ENCODE results near the gene ATP8B4. TPM values are rescaled to one million over a fixed set of nuclear protein-coding genes. Genes with fewer than 3 reads are reported as not detected.
"Not testable (repeated sequence)": the region's sequence is repeated elsewhere in the genome, so short reads cannot be mapped to it uniquely, and the experiment has no call there.

ATP8B4 gene
- polyA plus RNA-seq (2012; ENCODE audit: low read depth, missing spikeins): 0.24 TPM

DNA sequence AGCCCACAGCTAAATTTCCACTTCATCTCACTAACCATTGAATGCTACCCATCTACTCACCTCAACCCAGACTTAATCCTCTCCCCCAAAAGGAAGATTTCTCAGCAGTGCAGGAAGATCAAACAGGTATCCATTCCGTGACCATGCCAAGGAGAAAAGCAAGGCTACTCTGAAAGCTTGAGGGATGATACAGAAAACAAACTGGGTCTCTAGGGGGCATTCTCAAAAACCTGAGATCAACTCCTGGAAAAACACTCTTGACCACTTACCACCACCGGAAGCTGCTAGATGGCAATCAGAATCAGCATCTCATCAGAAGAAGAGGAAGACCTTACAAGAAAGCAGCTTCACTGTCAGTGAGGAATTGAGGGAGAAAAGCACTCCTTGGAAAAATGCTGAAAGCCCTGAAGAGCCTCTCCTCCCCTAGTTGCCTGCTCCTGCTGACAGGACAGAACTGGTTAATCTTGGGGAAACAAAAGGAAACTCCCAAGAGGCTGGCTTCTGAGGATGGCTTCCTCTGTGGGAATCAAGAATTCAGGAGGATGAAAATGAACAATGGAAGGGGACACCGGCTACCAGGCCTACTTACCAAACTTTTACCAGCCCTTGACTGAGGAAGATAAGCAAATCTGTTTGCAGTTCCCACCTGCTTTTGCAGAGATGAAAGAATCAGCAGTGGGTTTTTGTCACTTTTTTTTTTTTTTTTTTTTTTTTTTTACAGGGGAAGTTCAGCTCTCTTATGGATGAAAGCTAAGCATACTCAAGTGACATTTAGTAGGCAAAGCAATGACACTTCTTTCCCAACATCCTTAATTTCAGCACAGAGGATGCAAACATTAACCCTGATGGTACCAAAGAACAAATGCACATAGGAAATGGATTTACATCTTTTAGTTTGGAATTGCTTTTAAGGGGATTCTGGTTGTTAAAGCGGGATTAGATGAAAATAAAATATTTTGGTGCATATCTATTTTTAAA lies at the start of gene ATP8B4:
Gene ATP8B4 (minus strand): TSS at position 171 of the 978 bp plus-strand sequence. CDS start 12,267 bp downstream, outside the sequence.
- DNase-seq (ENCODE audit: insufficient read length, low spot score): no peak
- no peak for FAIRE-seq
- TF ChIP-seq POLR2A (IDR thresholded peaks at IDR 0.05; ENCODE audit: low read depth, low read length): no peak
- TF ChIP-seq POU2F2 (IDR thresholded peaks at IDR 0.05; ENCODE audit: low read depth, low read length): no peak
- no peak for TF ChIP-seq SPI1 (IDR thresholded peaks at IDR 0.05; ENCODE audit: low read depth, low read length)

DNA sequence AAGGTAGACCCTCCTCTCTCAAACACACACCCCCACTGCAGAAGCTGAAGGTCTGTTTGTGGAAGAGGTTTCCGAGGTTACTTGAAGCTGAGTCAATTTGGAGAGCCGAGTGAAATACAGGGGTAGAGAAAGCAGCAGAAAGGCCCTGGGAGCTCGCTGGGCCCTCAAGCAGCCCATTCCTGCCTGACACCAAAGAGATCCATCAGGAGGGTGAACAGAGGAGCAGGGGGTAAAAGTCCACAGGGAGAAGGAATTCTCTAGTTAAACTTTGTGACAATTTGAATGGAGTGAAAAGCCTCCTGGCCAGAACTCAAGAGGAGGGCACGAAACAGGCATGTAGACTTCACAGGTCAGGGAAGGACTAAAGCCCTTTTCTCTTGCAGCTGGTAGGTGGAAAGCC lies 49.3 kb upstream of the ATP8B4 start:
- TF ChIP-seq POLR2AphosphoS5 (IDR thresholded peaks at IDR 0.05; ENCODE audit: low read depth, low read length) (no peak), TAF1 (IDR thresholded peaks at IDR 0.05; ENCODE audit: low read depth, low read length) (no peak), PAX5 (IDR thresholded peaks at IDR 0.05; ENCODE audit: insufficient read depth, low read length, severe bottlenecking) (no peak), POLR2A (IDR thresholded peaks at IDR 0.05; ENCODE audit: low read depth, low read length) (no peak), SPI1 (IDR thresholded peaks at IDR 0.05; ENCODE audit: low read depth, low read length) (no peak), POU2F2 (IDR thresholded peaks at IDR 0.05; ENCODE audit: low read depth, low read length) (no peak)
- no peak for DNase-seq (ENCODE audit: insufficient read length, low spot score)
- FAIRE-seq: no peak

GRCh38 chr15:50167110-50167509 lies 48.1 kb upstream of the ATP8B4 start:
- FAIRE-seq (no peak), DNase-seq (ENCODE audit: insufficient read length, low spot score) (no peak)
- TF ChIP-seq POLR2AphosphoS5 (IDR thresholded peaks at IDR 0.05; ENCODE audit: low read depth, low read length) (no peak), TAF1 (IDR thresholded peaks at IDR 0.05; ENCODE audit: low read depth, low read length) (no peak), PAX5 (IDR thresholded peaks at IDR 0.05; ENCODE audit: insufficient read depth, low read length, severe bottlenecking) (no peak), POLR2A (IDR thresholded peaks at IDR 0.05; ENCODE audit: low read depth, low read length) (no peak), SPI1 (IDR thresholded peaks at IDR 0.05; ENCODE audit: low read depth, low read length) (no peak), POU2F2 (IDR thresholded peaks at IDR 0.05; ENCODE audit: low read depth, low read length) (no peak)

GRCh38 chr15:50166216-50166615 lies 47.2 kb upstream of the ATP8B4 start:
- TF ChIP-seq POU2F2 (IDR thresholded peaks at IDR 0.05; ENCODE audit: low read depth, low read length): no peak
- TF ChIP-seq PAX5 (IDR thresholded peaks at IDR 0.05; ENCODE audit: insufficient read depth, low read length, severe bottlenecking): no peak
- no peak for TF ChIP-seq POLR2A (IDR thresholded peaks at IDR 0.05; ENCODE audit: low read depth, low read length)
- TF ChIP-seq TAF1 (IDR thresholded peaks at IDR 0.05; ENCODE audit: low read depth, low read length): no peak
- TF ChIP-seq POLR2AphosphoS5 (IDR thresholded peaks at IDR 0.05; ENCODE audit: low read depth, low read length): no peak
- TF ChIP-seq SPI1 (IDR thresholded peaks at IDR 0.05; ENCODE audit: low read depth, low read length): no peak
- no peak for DNase-seq (ENCODE audit: insufficient read length, low spot score)

GRCh38 chr15:50164458-50164857 lies 45.4 kb upstream of the ATP8B4 start:
- DNase-seq (ENCODE audit: insufficient read length, low spot score) (no peak), FAIRE-seq (no peak)
- TF ChIP-seq POU2F2 (IDR thresholded peaks at IDR 0.05; ENCODE audit: low read depth, low read length) (no peak), TAF1 (IDR thresholded peaks at IDR 0.05; ENCODE audit: low read depth, low read length) (no peak), SPI1 (IDR thresholded peaks at IDR 0.05; ENCODE audit: low read depth, low read length) (no peak), POLR2A (IDR thresholded peaks at IDR 0.05; ENCODE audit: low read depth, low read length) (no peak), PAX5 (IDR thresholded peaks at IDR 0.05; ENCODE audit: insufficient read depth, low read length, severe bottlenecking) (no peak), POLR2AphosphoS5 (IDR thresholded peaks at IDR 0.05; ENCODE audit: low read depth, low read length) (no peak)

More at GRCh38 chr15:50166216-50166615, 47.2 kb upstream of the ATP8B4 start:
- FAIRE-seq: no peak

GRCh38 chr15:50163719-50164410 lies 44.8 kb upstream of the ATP8B4 start:
- FAIRE-seq: no peak

DNA sequence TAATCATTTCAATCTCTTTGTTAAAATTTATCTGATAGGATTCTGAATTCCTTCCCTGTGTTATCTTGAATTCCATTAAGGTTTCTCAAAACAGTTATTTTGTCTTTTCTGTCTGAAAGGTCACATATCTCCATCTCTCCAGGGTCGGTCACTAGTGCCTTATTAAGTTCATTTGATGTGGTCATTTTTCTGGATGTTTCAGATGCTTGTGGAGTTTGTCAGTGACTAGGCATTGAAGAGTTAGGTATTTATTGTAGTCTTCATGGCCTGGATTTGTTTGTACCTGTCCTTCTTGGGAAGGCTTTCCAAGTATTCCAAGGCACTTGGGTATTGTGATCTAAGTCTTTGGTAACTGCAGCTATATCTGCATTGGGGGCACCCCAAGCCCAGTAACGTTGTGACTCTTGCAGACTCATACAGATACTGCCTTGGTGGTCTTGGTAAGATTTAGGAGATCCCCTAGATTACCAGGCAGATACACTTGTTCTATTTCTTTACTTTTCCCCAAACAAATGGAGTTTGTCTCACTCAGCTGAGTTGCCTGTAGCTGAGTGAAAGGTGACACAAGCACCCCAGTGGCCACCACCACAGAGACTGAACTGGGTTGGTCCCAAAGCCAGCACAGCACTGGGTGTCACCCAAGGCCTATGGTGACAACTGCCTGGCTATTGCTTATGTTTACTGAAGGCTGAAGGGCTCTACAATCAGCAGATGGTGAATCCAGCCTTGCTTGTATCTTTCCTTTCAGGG lies 44.1 kb upstream of the ATP8B4 start:
- no peak for FAIRE-seq
- DNase-seq (ENCODE audit: insufficient read length, low spot score): no peak
- no peak for TF ChIP-seq SPI1 (IDR thresholded peaks at IDR 0.05; ENCODE audit: low read depth, low read length)
- TF ChIP-seq POLR2A (IDR thresholded peaks at IDR 0.05; ENCODE audit: low read depth, low read length): no peak
- TF ChIP-seq TAF1 (IDR thresholded peaks at IDR 0.05; ENCODE audit: low read depth, low read length): no peak
- no peak for TF ChIP-seq POLR2AphosphoS5 (IDR thresholded peaks at IDR 0.05; ENCODE audit: low read depth, low read length)
- TF ChIP-seq PAX5 (IDR thresholded peaks at IDR 0.05; ENCODE audit: insufficient read depth, low read length, severe bottlenecking): no peak
- TF ChIP-seq POU2F2 (IDR thresholded peaks at IDR 0.05; ENCODE audit: low read depth, low read length): no peak

More at GRCh38 chr15:50163719-50164410, 44.8 kb upstream of the ATP8B4 start:
- no peak for TF ChIP-seq POLR2AphosphoS5 (IDR thresholded peaks at IDR 0.05; ENCODE audit: low read depth, low read length)
- TF ChIP-seq SPI1 (IDR thresholded peaks at IDR 0.05; ENCODE audit: low read depth, low read length): no peak
- TF ChIP-seq POLR2A (IDR thresholded peaks at IDR 0.05; ENCODE audit: low read depth, low read length): no peak
- no peak for TF ChIP-seq TAF1 (IDR thresholded peaks at IDR 0.05; ENCODE audit: low read depth, low read length)
- TF ChIP-seq POU2F2 (IDR thresholded peaks at IDR 0.05; ENCODE audit: low read depth, low read length): no peak
- TF ChIP-seq PAX5 (IDR thresholded peaks at IDR 0.05; ENCODE audit: insufficient read depth, low read length, severe bottlenecking): no peak
- DNase-seq (ENCODE audit: insufficient read length, low spot score): no peak

GRCh38 chr15:50158236-50158635 lies 39.2 kb upstream of the ATP8B4 start:
- DNase-seq (ENCODE audit: insufficient read length, low spot score); FAIRE-seq: not testable (repeated sequence)

- FAIRE-seq (no peak), DNase-seq (ENCODE audit: insufficient read length, low spot score) (no peak)
- TF ChIP-seq SPI1 (IDR thresholded peaks at IDR 0.05; ENCODE audit: low read depth, low read length): no peak
- TF ChIP-seq PAX5 (IDR thresholded peaks at IDR 0.05; ENCODE audit: insufficient read depth, low read length, severe bottlenecking): no peak
- TF ChIP-seq TAF1 (IDR thresholded peaks at IDR 0.05; ENCODE audit: low read depth, low read length): no peak
- TF ChIP-seq POLR2A (IDR thresholded peaks at IDR 0.05; ENCODE audit: low read depth, low read length): no peak
- TF ChIP-seq POLR2AphosphoS5 (IDR thresholded peaks at IDR 0.05; ENCODE audit: low read depth, low read length): no peak
- no peak for TF ChIP-seq POU2F2 (IDR thresholded peaks at IDR 0.05; ENCODE audit: low read depth, low read length)
Measured at GRCh38 chr15:50151476-50151875, 32.4 kb upstream of the ATP8B4 start.
